NB4 (cell line): ENCODE results near the gene PSAT1.

Source experiments
- CTCF ChIP-seq: IDR thresholded peaks from one replicate; pipeline ENCODE4 v1.5.1; 2012; ENCODE audit warnings: low read depth, low read length
- MAX ChIP-seq: IDR thresholded peaks from 2 replicates; pipeline ENCODE4 v1.6.1; 2011; ENCODE audit warnings: low read depth, low read length
- MYC ChIP-seq: IDR thresholded peaks from 2 replicates; pipeline ENCODE4 v1.6.1; 2011; ENCODE audit warnings: low read depth, low read length
- POLR2A ChIP-seq: IDR thresholded peaks from 2 replicates; pipeline ENCODE4 v1.6.1; 2011; ENCODE audit warnings: mild to moderate bottlenecking; ENCODE audit not compliant: insufficient read length; ENCODE audit errors: extremely low read depth

GRCh38 chr9:78368236-78368635 lies 71.3 kb downstream of the PSAT1 start:
- TF ChIP-seq POLR2A (no peak), MAX (no peak), CTCF (no peak), MYC (no peak)
